SK-N-SH (cell line): Measurements from ENCODE around the gene SULT1E1. TPM values are rescaled to one million over a fixed set of nuclear protein-coding genes. Genes with fewer than 3 reads are reported as not detected.

Experiments used
- CTCF ChIA-PET: fragments of 300-600, 350-600 bp; formaldehyde crosslinking; extraction: SDS; loops from one replicate; lab custom pipeline; 2021; lab: Yijun Ruan, JAX
- POLR2A ChIA-PET: fragments of 350-600 bp; sonication (Branson Sonifier 250); formaldehyde crosslinking; extraction: SDS; loops from one replicate; lab custom pipeline; 2020; ENCODE audit warnings: antibody characterized with exemption, inconsistent platforms; lab: Yijun Ruan, JAX
- DNase-seq: peaks from one replicate; pipeline ENCODE4 v3.0.0; 2012
- H2AFZ ChIP-seq: fragments of 200-600 bp; sonication (generic); 2 replicates; pipeline ENCODE4 v1.8.1; 2016; ENCODE audit warnings: antibody characterized with exemption, mild to moderate bottlenecking, low read depth
- H3F3A ChIP-seq: fragments of 200-600 bp; sonication (generic); replicated peaks from 2 replicates; pipeline ENCODE3; 2016; ENCODE audit warnings: antibody characterized with exemption, mild to moderate bottlenecking; ENCODE audit not compliant: insufficient read depth
- H3K27ac ChIP-seq, 2 experiments: fragments of 200-500 bp in 1 of 2; fragments of 200-600 bp in 1 of 2; sonication (Bioruptor generic) in 1 of 2; sonication (generic), shearing (Covaris generic) in 1 of 2; 2 replicates each; pipeline versions ENCODE4 v1.5.1 to v1.6.1; 2014 to 2016; ENCODE audit warnings: low read depth in 2 of 2, inconsistent platforms in 1 of 2, low read length in 1 of 2, mild to moderate bottlenecking in 1 of 2, mixed read lengths in 1 of 2
- H3K27me3 ChIP-seq: fragments of 200-600 bp; sonication (generic), shearing (Covaris generic); 2 replicates; pipeline ENCODE4 v1.6.1; 2016; ENCODE audit warnings: mixed run types; ENCODE audit not compliant: insufficient read depth
- H3K36me3 ChIP-seq, 2 experiments: fragments of 200-500 bp in 1 of 2; fragments of 200-600 bp in 1 of 2; sonication (Bioruptor generic) in 1 of 2; sonication (generic) in 1 of 2; replicated peaks in 1 of 2; 2 replicates each; pipeline versions ENCODE3 to v1.5.1; 2014 to 2016; ENCODE audit warnings: low read length in 1 of 2, mild to moderate bottlenecking in 1 of 2; ENCODE audit not compliant: insufficient read depth in 2 of 2, control insufficient read depth in 1 of 2
- H3K4me1 ChIP-seq, 2 experiments: fragments of 200-500 bp in 1 of 2; fragments of 200-600 bp in 1 of 2; sonication (Bioruptor generic) in 1 of 2; sonication (generic), shearing (Covaris generic) in 1 of 2; 2 replicates each; pipeline versions ENCODE4 v1.5.1 to v1.6.1; 2014 to 2016; ENCODE audit warnings: low read depth in 1 of 2, low read length in 1 of 2, mixed run types in 1 of 2; ENCODE audit not compliant: insufficient read depth in 2 of 2, control insufficient read depth in 1 of 2
- H3K4me2 ChIP-seq: fragments of 200-600 bp; sonication (generic), shearing (Covaris generic); 2 replicates; pipeline ENCODE4 v1.6.1; 2017; ENCODE audit warnings: mixed run types
- H3K4me3 ChIP-seq, 2 experiments: fragments of 200-500 bp in 1 of 2; fragments of 200-600 bp in 1 of 2; sonication (Bioruptor generic) in 1 of 2; sonication (generic), shearing (Covaris generic) in 1 of 2; 2 replicates each; pipeline versions ENCODE4 v1.5.1 to v1.8.1; 2014 to 2016; ENCODE audit warnings: low read depth in 2 of 2, inconsistent platforms in 1 of 2, low read length in 1 of 2, mild to moderate bottlenecking in 1 of 2, mixed read lengths in 1 of 2, moderate library complexity in 1 of 2
- H3K79me2 ChIP-seq: fragments of 200-600 bp; sonication (generic); 2 replicates; pipeline ENCODE4 v1.8.1; 2017; ENCODE audit warnings: mild to moderate bottlenecking; ENCODE audit not compliant: insufficient read depth
- H3K9ac ChIP-seq: fragments of 200-600 bp; sonication (generic); 2 replicates; pipeline ENCODE4 v1.6.1; 2017; ENCODE audit warnings: mixed run types
- H3K9me2 ChIP-seq: fragments of 200-600 bp; sonication (generic); 2 replicates; pipeline ENCODE4 v1.6.1; 2017; ENCODE audit warnings: mixed run types
- H3K9me3 ChIP-seq: fragments of 200-600 bp; sonication (generic); 2 replicates; pipeline ENCODE4 v1.6.1; 2017; ENCODE audit warnings: mixed run types, mild to moderate bottlenecking, moderate library complexity
- H4K20me1 ChIP-seq: fragments of 200-600 bp; sonication (generic); 2 replicates; pipeline ENCODE4 v1.6.1; 2017; ENCODE audit warnings: mild to moderate bottlenecking, mixed run types; ENCODE audit not compliant: insufficient read depth
- CHD2 ChIP-seq: fragments of 150-350 bp; IDR thresholded peaks from 2 replicates; pipeline ENCODE4 v1.6.1; 2018; ENCODE audit warnings: low read length; ENCODE audit not compliant: partially characterized antibody
- ELF1 ChIP-seq: IDR thresholded peaks from 2 replicates; pipeline ENCODE4 v1.4.0; 2012
- FOSL2 ChIP-seq: IDR thresholded peaks from 2 replicates; pipeline ENCODE4 v1.4.0; 2012; ENCODE audit warnings: low read depth, mild to moderate bottlenecking, moderate library complexity, borderline replicate concordance
- FOXM1 ChIP-seq: IDR thresholded peaks from 2 replicates; pipeline ENCODE4 v1.4.0; 2012; ENCODE audit warnings: low read depth, mild to moderate bottlenecking
- GABPA ChIP-seq: IDR thresholded peaks from 2 replicates; pipeline ENCODE4 v1.4.0; 2012; ENCODE audit warnings: low read depth, mild to moderate bottlenecking
- GATA2 ChIP-seq: sonication (generic); formaldehyde crosslinking; IDR thresholded peaks from 2 replicates; pipeline ENCODE4 v1.5.0; 2020; ENCODE audit warnings: mild to moderate bottlenecking, missing genetic modification reagents
- MEF2A ChIP-seq: IDR thresholded peaks from 2 replicates; pipeline ENCODE4 v1.4.0; 2012; ENCODE audit warnings: low read depth, borderline replicate concordance
- MXI1 ChIP-seq: IDR thresholded peaks from 2 replicates; pipeline ENCODE4 v1.6.1; 2012; ENCODE audit warnings: mild to moderate bottlenecking, low read depth, low read length, improper control_type of control experiment
- NFIC ChIP-seq: IDR thresholded peaks from 2 replicates; pipeline ENCODE4 v1.4.0; 2012; ENCODE audit warnings: borderline replicate concordance
- RAD21 ChIP-seq: IDR thresholded peaks from 2 replicates; pipeline ENCODE4 v1.6.1; 2012; ENCODE audit warnings: mild to moderate bottlenecking, low read length
- TCF12 ChIP-seq: IDR thresholded peaks from 2 replicates; pipeline ENCODE4 v1.4.0; 2012
- TEAD4 ChIP-seq: IDR thresholded peaks from 2 replicates; pipeline ENCODE4 v1.4.0; 2012; ENCODE audit warnings: mild to moderate bottlenecking, borderline replicate concordance; ENCODE audit not compliant: insufficient read depth
- YY1 ChIP-seq: IDR thresholded peaks from 2 replicates; pipeline ENCODE4 v1.4.0; 2012; ENCODE audit warnings: low read depth, mild to moderate bottlenecking
- WGBS: methylation state at CpG from one replicate; pipeline ENCODE4 v1.1.6; 2017; ENCODE audit warnings: low lambda C conversion rate; 5-methylcytosine and 5-hydroxymethylcytosine counted together
- polyA plus RNA-seq, 3 experiments: library from polyadenylated mRNA; depleted of rRNA; stranded (reverse); fragments of >200 nt; gene quantifications; 2 replicates each; pipeline ENCODE4 v1.2.3, GENCODE V29; 2012
- TF ChIP-seq, protein P1 (sequence below): IDR thresholded peaks from 2 replicates; pipeline ENCODE4; 2012
- TF ChIP-seq, protein P2 (sequence below): IDR thresholded peaks from 2 replicates; pipeline ENCODE4 v1.4.0; 2012; ENCODE audit warnings: low read depth, borderline replicate concordance
- TF ChIP-seq, protein P3 (sequence below): IDR thresholded peaks from 2 replicates; pipeline ENCODE4 v1.6.1; 2012; ENCODE audit warnings: mild to moderate bottlenecking, low read depth, low read length, moderate library complexity
- TF ChIP-seq, protein P4 (sequence below): fragments of 150-350 bp; IDR thresholded peaks from 2 replicates; pipeline ENCODE4 v1.6.1; 2016; ENCODE audit warnings: mild to moderate bottlenecking, low read depth, low read length
- TF ChIP-seq, protein P5 (sequence below): fragments of 200-600 bp; sonication (generic); IDR thresholded peaks from 2 replicates; pipeline ENCODE4 v1.6.1; 2017; ENCODE audit warnings: antibody characterized with exemption, mild to moderate bottlenecking, moderate library complexity

Gene SULT1E1
- polyA plus RNA-seq, 1 of the 3 experiments (the other 2 are of a cell fraction), result 13.7 TPM

DNA sequence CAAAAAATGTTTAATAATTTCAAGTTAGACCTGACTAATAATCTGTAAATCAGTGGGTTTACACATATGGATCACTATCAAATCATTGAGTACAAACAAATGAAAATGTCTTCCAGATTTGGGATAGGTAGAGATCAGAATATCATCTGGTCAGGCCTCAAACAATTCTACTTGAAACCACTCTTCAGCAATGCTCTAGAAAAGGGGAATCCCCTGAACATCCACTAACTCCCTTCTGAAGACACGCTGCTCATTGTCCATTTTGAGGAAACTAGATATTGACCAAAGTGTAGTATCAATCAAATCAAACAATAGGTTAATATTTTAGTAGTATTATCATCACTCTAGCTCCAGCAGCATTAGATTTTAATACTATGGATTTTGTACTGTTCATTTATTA is 46.3 kb downstream of the SULT1E1 start:
- DNase-seq, result no peak
- Histone ChIP-seq H3K79me2 (no peaks in the 10 kb centered on the region), H3K27ac (no peak overlapping the region), H3K9me3 (no peaks in the 10 kb centered on the region), H3K4me1 (no peaks in the 10 kb centered on the region), H4K20me1 (no peaks in the 10 kb centered on the region), H3K36me3 (no peaks in the 10 kb centered on the region), H3K4me3 (no peak overlapping the region), H3F3A (no peaks in the 10 kb centered on the region), H3K4me2 (no peak overlapping the region), H2AFZ (no peak overlapping the region), H3K9ac (no peak overlapping the region), H3K9me2 (no peaks in the 10 kb centered on the region), H3K27me3 (no peaks in the 10 kb centered on the region)
- no peak for TF ChIP-seq TCF12
- TF ChIP-seq, protein P1, sequence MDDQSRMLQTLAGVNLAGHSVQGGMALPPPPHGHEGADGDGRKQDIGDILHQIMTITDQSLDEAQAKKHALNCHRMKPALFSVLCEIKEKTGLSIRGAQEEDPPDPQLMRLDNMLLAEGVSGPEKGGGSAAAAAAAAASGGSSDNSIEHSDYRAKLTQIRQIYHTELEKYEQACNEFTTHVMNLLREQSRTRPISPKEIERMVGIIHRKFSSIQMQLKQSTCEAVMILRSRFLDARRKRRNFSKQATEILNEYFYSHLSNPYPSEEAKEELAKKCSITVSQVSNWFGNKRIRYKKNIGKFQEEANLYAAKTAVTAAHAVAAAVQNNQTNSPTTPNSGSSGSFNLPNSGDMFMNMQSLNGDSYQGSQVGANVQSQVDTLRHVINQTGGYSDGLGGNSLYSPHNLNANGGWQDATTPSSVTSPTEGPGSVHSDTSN, result no peak
- TF ChIP-seq FOSL2, result no peak
- TF ChIP-seq, protein P2, sequence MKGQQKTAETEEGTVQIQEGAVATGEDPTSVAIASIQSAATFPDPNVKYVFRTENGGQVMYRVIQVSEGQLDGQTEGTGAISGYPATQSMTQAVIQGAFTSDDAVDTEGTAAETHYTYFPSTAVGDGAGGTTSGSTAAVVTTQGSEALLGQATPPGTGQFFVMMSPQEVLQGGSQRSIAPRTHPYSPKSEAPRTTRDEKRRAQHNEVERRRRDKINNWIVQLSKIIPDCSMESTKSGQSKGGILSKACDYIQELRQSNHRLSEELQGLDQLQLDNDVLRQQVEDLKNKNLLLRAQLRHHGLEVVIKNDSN, result no peak
- no peak for TF ChIP-seq ELF1
- TF ChIP-seq CHD2, result no peak
- TF ChIP-seq MEF2A, result no peak
- TF ChIP-seq GABPA, result no peak
- TF ChIP-seq, protein P3, sequence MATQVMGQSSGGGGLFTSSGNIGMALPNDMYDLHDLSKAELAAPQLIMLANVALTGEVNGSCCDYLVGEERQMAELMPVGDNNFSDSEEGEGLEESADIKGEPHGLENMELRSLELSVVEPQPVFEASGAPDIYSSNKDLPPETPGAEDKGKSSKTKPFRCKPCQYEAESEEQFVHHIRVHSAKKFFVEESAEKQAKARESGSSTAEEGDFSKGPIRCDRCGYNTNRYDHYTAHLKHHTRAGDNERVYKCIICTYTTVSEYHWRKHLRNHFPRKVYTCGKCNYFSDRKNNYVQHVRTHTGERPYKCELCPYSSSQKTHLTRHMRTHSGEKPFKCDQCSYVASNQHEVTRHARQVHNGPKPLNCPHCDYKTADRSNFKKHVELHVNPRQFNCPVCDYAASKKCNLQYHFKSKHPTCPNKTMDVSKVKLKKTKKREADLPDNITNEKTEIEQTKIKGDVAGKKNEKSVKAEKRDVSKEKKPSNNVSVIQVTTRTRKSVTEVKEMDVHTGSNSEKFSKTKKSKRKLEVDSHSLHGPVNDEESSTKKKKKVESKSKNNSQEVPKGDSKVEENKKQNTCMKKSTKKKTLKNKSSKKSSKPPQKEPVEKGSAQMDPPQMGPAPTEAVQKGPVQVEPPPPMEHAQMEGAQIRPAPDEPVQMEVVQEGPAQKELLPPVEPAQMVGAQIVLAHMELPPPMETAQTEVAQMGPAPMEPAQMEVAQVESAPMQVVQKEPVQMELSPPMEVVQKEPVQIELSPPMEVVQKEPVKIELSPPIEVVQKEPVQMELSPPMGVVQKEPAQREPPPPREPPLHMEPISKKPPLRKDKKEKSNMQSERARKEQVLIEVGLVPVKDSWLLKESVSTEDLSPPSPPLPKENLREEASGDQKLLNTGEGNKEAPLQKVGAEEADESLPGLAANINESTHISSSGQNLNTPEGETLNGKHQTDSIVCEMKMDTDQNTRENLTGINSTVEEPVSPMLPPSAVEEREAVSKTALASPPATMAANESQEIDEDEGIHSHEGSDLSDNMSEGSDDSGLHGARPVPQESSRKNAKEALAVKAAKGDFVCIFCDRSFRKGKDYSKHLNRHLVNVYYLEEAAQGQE, result no peak
- TF ChIP-seq MXI1, result no peak
- no peak for TF ChIP-seq YY1
- 73% methylated on average over 1 of the region's 1 CpG for WGBS
- POLR2A ChIA-PET, result no interaction called here
- CTCF ChIA-PET, result no interaction called here

DNA sequence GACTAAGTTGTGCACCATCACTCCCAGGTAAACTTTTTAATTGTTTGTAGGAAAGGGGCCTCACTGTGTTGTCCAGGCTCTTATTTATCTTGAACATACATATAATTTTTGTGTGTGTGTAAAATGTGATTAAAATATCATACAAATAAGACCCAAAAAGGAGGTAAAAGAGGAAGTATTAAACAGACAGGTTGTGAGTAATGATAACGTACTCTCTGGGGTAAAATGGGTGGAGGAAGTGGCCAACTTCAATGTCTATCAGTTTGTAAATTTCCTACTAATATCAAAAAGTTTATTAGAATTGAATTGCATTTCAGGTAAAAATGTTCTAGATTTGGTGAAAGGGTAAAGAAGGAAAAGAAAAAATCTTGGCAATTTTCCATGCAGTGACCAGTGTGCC is 48.8 kb downstream of the SULT1E1 start:
- Histone ChIP-seq H3K9ac (no peak overlapping the region), H3K4me3 (no peak overlapping the region), H3K36me3 (no peaks in the 10 kb centered on the region), H3K27me3 (no peaks in the 10 kb centered on the region), H3K4me2 (no peak overlapping the region), H3K79me2 (no peaks in the 10 kb centered on the region), H3K9me3 (no peaks in the 10 kb centered on the region), H2AFZ (no peak overlapping the region), H3K27ac (no peak overlapping the region), H4K20me1 (no peaks in the 10 kb centered on the region), H3F3A (no peaks in the 10 kb centered on the region), H3K9me2 (no peaks in the 10 kb centered on the region), H3K4me1 (no peaks in the 10 kb centered on the region)
- DNase-seq, result no peak
- WGBS, result 30% methylated on average over 1 of the region's 1 CpG
- POLR2A ChIA-PET, result no interaction called here
- CTCF ChIA-PET, result no interaction called here
- TF ChIP-seq, protein P4, sequence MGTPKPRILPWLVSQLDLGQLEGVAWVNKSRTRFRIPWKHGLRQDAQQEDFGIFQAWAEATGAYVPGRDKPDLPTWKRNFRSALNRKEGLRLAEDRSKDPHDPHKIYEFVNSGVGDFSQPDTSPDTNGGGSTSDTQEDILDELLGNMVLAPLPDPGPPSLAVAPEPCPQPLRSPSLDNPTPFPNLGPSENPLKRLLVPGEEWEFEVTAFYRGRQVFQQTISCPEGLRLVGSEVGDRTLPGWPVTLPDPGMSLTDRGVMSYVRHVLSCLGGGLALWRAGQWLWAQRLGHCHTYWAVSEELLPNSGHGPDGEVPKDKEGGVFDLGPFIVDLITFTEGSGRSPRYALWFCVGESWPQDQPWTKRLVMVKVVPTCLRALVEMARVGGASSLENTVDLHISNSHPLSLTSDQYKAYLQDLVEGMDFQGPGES, result no peak
- TF ChIP-seq, protein P5, sequence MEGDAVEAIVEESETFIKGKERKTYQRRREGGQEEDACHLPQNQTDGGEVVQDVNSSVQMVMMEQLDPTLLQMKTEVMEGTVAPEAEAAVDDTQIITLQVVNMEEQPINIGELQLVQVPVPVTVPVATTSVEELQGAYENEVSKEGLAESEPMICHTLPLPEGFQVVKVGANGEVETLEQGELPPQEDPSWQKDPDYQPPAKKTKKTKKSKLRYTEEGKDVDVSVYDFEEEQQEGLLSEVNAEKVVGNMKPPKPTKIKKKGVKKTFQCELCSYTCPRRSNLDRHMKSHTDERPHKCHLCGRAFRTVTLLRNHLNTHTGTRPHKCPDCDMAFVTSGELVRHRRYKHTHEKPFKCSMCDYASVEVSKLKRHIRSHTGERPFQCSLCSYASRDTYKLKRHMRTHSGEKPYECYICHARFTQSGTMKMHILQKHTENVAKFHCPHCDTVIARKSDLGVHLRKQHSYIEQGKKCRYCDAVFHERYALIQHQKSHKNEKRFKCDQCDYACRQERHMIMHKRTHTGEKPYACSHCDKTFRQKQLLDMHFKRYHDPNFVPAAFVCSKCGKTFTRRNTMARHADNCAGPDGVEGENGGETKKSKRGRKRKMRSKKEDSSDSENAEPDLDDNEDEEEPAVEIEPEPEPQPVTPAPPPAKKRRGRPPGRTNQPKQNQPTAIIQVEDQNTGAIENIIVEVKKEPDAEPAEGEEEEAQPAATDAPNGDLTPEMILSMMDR, result no peak
- TF ChIP-seq RAD21 (no peak), GATA2 (no peak), TEAD4 (no peak), NFIC (no peak), FOXM1 (no peak)
- TF ChIP-seq, protein P3, result no peak
